NAMALWA (cell line): ENCODE measurements around the gene OR5B12.
"Not testable (repeated sequence)": the region's sequence is repeated elsewhere in the genome, so short reads cannot be mapped to it uniquely, and the experiment has no call there.

Experiments used
- DNase-seq: peaks from one replicate; pipeline ENCODE4 v3.0.0-alpha.2; 2015; ENCODE audit warnings: low spot score

The OR5B12 gene

GRCh38 chr11:58442136-58442535 is at the start of gene OR5B12:
TSS of gene OR5B12 (minus strand) at chr11:58442236. CDS start at chr11:58440151, 2,085 bp downstream.
- no peak for DNase-seq

- DNase-seq = no peak
These were observed 48.8 kb upstream of the OR5B12 start for GRCh38 chr11:58490827-58491226.

- DNase-seq = no peak
These were observed 45.1 kb upstream of the OR5B12 start for GRCh38 chr11:58487170-58487569.

- no peak for DNase-seq
These were observed 43.9 kb upstream of the OR5B12 start for GRCh38 chr11:58485961-58486360.

DNA sequence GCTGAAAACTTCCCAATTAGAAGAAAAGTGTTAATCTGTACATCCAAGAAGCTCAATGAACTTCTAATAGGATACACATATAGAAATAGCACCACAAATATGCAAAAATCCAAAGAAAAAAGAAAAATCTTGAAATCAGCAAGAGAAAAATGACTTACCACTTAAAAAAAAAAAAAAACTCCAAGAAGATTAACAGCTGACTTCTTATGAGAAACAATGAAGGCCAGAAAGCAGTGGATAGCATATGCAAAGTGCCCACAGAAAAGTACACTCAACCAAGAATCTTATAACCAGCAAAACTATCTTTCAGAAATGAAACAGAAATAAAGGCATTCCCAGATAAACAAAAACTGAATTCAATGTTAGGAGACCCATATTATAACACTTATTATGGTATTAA is 29.9 kb upstream of the OR5B12 start:
- peak; percentile 19 for DNase-seq

- DNase-seq = no peak
These were observed 24.3 kb upstream of the OR5B12 start for GRCh38 chr11:58466293-58466692.

- DNase-seq = no peak
These were observed 23.7 kb upstream of the OR5B12 start for GRCh38 chr11:58465690-58466089.

GRCh38 chr11:58451585-58451984 is 9.5 kb upstream of the OR5B12 start:
- DNase-seq = no peak

- no peak for DNase-seq
These were observed 4.3 kb upstream of the OR5B12 start for GRCh38 chr11:58446294-58446693.

DNA sequence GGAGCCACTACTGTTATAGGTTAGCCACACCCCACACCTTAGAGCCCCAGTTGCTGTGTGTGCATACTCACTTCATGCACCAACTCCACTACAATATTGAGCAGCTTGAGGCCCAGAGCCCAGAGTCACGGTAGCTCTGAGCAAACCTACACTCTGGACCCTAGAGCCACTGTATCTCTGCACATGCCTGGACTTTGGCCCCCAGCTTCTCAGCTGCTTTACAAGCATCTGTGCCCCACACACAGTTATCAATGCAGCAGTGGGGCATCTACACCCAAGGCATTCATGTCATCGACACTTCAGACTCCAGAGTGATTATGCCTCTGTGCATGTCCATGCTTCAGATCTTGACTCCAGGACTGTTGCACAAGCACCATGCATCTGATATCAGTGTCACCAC is 2.3 kb upstream of the OR5B12 start:
- no peak for DNase-seq

DNA sequence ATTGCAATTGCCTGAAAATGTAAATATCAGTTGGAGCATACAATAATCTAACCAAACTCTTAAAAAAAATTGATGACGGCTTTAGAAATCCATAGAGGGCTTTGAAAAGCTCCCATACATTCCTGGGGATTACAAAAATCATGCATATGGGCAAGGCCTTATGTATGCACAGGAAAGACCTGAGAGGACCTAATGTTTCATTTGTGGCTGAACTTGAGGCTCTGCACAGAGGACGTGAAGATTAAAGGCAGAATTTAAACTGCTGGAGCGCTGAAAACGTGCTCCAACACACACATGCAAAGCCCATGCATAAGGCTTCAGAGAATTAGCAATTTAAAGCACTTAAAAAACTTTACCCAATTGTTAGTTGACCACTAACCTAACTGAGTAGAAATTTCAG is 3.5 kb downstream of the OR5B12 start:
- DNase-seq = no peak

DNA sequence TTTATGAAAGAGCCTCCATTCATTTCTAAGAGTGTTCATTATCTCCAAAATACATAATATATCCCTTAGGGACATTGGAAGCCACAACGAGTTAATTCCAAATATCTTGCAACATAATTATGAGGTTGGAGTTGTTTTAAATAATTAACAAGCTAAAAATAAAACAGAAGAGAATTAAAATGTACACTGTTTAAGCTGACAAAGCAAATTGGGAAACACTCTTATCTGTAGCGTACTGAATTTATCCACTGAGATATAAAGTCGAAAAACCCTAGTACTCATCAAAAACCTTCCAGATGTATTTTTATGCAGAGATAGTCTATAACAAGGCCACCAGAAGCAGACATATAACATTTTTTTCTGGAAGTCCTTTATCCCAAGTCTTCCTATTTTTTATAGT is 7.8 kb downstream of the OR5B12 start:
- no peak for DNase-seq

- DNase-seq = peak; percentile 2
These were observed 8.3 kb downstream of the OR5B12 start for GRCh38 chr11:58433638-58434203.

DNA sequence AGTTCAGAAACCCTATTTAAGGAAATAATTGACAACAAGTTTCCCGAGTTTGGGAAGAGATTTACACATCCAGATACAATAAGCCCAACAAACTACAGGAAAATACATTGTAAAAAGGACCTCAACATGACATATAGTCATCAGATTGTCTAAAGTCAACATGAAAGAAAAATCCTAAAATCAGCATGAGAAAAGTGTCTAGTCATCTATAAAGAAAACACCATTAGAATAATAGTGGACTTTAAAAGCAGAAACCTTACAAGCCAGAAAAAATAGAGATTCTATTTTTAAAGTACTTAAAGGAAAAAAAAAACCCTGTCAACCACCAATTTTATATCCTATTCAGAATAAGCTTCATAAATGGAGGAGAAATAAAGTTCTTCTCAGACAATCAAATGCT is 12.8 kb downstream of the OR5B12 start:
- DNase-seq = no peak

- no peak for DNase-seq
These were observed 14.0 kb downstream of the OR5B12 start, which contains the start of gene OR5B2 for GRCh38 chr11:58428021-58428420. TSS of gene OR5B2 (minus strand) at chr11:58428121. CDS start at chr11:58423261, 4,860 bp downstream.

DNA sequence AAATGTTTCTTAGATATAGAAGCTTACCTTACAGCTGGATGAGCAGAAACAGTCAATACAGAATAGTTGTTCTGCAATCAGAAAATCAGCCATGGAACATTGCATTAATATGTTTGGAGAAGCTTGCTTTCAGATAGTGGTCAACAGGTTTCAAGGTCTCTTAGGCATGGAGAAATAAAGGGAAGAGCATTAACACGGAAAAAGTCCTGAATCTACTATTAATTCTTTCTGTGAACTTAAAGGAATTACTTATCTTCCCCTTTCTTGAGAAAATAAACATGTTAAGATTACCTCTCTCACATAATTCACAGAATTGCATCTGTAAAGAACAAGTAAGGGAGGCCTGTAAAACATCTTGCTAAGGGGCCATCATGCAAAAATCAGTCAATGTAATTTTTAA is 35.3 kb downstream of the OR5B12 start, which contains the start of gene OR5B3:
OR5B3 (minus strand) TSS at position 101 of the 400 bp plus-strand sequence. CDS start 3,465 bp downstream, outside the sequence.
- no peak for DNase-seq

GRCh38 chr11:58399622-58400021 is 42.4 kb downstream of the OR5B12 start:
- not testable (repeated sequence) for DNase-seq

DNA sequence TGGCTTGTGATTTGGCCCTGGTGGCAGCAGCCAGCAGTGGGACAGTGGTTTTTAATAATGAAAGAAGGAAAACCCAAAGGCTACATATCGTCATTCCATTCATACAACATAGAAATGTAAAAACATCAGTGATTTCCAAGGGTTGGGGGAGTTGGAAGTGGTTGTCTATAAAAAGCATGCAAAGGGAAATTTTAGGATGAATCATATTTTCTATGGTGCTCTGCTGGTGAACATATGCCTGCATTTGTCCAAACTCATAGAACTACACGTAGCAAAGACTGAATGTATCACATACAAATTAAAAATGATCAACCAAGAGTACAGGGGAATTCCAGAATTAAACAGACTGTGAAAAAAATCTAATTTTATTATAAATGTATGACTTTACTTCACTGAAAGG is 46.5 kb downstream of the OR5B12 start:
- DNase-seq = no peak

DNA sequence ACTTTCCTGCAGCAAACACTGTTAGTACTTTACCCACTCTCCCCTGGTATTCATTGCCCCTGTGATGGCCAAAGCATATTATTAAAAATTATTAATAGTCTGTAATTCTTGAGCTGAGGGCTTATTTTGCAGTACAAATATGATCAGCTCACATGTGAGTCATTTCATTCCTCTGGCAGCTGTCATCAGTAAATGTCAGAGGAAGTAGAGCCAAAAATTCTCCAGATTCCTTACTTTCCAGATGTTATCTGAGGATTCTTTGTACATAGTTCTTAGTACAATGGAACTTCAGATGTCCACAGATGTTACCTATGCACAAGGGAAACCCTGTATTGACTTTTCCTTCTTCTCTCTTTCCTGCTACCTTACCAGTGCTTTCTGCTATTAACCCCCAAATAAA is 47.8 kb downstream of the OR5B12 start:
- DNase-seq = no peak

- DNase-seq = no peak
These were observed 49.3 kb downstream of the OR5B12 start for GRCh38 chr11:58392746-58393145.

DNA sequence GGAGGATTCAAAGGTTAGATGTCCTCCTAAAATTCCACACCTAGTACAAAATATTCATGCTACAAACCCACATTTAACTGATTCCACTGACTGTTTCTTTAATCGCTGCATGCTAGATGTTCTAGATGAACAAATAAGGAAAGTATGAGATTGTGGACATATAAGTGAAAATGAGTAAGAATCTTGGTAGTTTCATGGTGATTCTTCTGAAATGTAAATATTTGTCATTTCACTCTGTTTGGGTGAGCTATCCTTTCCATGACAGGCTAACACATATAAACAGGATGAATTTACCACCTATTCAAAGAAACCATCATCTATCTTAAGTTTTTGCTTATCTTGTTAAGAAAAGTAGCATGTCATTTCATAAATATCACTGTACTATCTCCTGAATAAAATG is 50.2 kb downstream of the OR5B12 start:
- no peak for DNase-seq

DNA sequence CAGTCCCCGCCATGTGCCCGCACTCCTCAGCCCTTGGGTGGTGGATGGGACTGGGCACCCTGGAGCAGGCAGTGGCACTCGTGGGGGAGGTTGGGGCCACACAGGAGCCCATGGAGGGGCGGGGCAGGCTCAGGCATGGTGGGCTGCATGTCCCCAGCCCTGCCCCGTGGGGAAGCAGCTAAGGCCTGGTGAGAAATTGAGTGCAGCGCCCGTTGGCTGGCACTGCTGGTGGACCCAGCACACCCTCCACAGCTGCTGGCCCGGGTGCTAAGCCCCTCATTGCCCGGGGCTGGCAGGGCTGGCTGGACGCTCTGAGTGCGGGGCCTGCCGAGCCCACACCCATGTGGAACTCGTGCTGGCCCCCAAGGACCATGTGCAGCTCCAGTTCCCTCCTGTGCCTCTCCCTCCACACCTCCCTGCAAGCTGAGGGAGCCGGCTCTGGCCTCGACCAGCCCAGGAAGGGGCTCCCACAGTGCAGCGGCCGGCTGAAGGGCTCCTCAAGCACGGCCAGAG is 51.4 kb downstream of the OR5B12 start:
- DNase-seq = no peak
